Measurements from ENCODE around the gene KRTAP3-2.
"Not testable (repeated sequence)": the region's sequence is repeated elsewhere in the genome, so short reads cannot be mapped to it uniquely, and the experiment has no call there.

KRTAP3-2 gene

DNA sequence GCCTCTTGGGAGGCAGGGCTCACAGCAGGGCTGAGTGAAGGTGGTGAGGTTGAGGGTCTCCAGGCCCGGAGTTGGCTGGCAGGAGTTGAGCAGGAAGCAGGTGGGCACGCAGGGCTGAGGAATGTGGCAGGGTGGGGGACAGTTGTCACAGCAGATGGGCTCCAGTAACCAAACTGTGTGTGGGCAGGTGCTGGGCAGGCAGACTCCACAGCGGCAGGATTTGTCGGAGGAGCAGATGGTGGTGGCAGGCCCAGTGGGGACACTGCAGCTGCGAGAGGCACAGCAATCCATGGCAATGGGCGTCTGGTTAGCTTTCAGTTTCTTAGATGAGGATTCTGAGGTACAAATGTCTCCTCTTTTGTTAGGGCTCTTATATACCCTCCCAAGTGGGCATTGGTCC is at the start of gene KRTAP3-2:
Gene KRTAP3-2, minus strand, starts transcription at position 344 of the 400 bp plus-strand sequence. Its CDS starts 53 bp downstream, at position 291.
- not testable (repeated sequence) for DNase-seq

DNA sequence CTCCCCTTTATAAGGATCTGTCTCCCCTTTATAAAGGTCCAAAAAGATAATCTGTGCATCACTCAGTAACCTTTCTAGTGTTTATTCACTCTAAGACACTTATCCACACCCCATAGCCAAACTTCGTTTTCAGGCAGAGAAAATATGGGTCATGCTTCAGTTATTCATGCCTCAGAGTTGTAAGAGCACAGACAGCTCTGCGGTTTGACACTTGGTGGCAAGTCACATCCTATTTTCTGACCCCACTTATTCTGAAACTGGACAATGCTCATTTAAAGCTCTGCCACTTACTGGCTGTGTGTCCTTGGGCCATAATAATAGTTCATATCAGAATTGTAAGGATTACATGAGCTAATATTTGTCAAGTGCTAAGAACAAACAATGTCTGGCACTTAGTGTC is 49.4 kb upstream of the KRTAP3-2 start:
- DNase-seq, result no peak

DNA sequence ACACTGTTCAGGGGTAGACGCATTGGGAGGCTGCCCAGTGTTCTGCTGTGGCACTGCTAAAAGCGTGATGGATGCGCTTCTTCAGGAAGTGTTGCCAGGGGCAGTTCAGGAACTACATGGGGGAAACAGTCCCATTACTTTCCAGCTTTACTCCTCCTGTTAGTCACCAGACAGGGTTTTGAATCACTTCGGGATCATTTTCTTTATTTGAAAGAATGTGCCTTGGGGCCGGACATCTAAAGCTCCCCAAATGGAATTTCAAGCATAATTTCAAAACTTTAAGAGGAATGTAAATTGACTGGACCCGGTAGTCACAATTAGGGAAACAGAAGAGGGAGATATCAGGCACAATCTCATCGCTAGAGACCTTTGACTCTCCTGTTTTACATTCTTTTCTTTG is 48.7 kb upstream of the KRTAP3-2 start:
- no peak for DNase-seq

DNA sequence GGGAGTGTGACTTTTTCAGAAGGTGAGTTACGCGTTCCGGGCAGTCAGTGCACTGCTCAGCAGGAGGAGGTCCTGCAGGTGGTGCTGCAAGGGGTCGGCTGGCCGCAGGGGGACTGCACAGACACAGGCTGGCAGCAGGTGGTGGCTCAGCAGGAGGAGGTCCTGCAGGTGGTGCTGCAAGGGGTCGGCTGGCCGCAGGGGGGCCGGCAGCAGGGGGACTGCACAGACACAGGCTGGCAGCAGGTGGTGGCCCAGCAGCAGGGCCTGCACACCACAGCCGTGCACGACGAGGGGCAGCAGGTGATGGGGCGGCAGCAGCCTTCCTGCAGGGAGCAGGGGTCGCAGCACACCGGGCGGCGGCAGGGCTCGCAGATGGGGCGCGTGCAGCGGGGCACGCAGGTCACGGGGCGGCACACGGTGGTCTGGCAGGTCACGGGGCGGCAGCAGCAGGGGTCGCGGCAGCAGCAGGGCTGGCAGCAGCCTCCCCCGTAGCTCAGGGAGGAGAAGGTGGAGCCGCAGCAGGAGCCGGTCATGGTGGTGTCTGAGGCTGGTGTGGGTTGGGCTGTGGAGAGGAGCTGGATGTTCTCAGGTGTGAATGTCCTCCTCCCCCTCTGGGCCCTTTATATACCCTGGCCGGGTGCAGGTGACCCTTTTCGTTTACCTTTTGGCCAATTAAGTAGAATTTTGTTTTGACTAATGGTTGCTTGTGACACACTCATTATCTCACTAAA is 47.2 kb upstream of the KRTAP3-2 start, which contains the start of gene KRTAP2-1:
Gene KRTAP2-1, minus strand, starts transcription at position 582 of the 731 bp plus-strand sequence. Its CDS starts 49 bp downstream, at position 533.
- DNase-seq, result not testable (repeated sequence)

GRCh38 chr17:41042953-41043352 is 43.2 kb upstream of the KRTAP3-2 start:
- no peak for DNase-seq

GRCh38 chr17:41040783-41041571 is 41.3 kb upstream of the KRTAP3-2 start, which contains the start of gene KRTAP1-1:
Gene KRTAP1-1, minus strand, starts transcription at chr17:41041450. Its CDS starts 53 bp downstream, at chr17:41041397.
- not testable (repeated sequence) for DNase-seq

- no peak for DNase-seq
Measured at GRCh38 chr17:41037853-41038350, 38.2 kb upstream of the KRTAP3-2 start.

DNA sequence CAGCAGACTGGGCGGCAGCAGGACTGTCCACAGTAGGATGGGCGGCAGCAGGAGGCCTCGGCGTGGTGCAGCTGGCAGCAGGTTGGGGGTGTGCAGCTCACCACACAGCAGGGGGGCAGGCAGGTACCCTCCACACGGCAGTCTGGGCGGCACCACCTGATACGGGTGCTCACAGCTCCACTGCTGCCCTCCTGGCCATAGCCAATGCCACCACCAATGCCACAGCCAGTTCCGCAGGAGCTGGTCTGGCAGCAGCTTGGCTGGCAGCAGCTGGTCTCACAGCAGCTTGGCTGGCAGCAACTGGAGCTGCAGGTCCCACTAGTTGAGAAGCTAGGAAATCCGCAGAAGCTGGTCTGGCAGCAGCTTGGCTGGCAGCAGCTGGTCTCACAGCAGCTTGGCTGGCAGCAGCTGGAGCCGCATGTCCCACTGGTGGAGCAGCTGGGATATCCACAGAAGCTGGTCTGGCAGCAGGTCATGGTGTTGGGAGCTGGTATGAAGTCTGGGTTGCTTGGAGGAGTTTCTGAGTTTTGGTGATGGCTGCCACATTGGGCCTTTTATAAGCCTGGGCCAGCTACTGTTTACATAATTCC is 34.7 kb upstream of the KRTAP3-2 start, which contains the start of gene KRTAP1-3:
Gene KRTAP1-3, minus strand, starts transcription at position 529 of the 590 bp plus-strand sequence. Its CDS starts 53 bp downstream, at position 476.
- DNase-seq, result not testable (repeated sequence)

GRCh38 chr17:41029633-41030245 is 30.0 kb upstream of the KRTAP3-2 start, which contains the start of gene KRTAP1-4:
Gene KRTAP1-4, minus strand, starts transcription at chr17:41030195. Its CDS starts 117 bp downstream, at chr17:41030078.
- no peak for DNase-seq

- DNase-seq, result no peak
Measured at GRCh38 chr17:41026715-41027471, 27.2 kb upstream of the KRTAP3-2 start, which contains the start of gene KRTAP1-5. Gene KRTAP1-5, minus strand, starts transcription at chr17:41027208. Its CDS starts 53 bp downstream, at chr17:41027155.

- no peak for DNase-seq
Measured at GRCh38 chr17:41024697-41025096, 25.0 kb upstream of the KRTAP3-2 start.

DNA sequence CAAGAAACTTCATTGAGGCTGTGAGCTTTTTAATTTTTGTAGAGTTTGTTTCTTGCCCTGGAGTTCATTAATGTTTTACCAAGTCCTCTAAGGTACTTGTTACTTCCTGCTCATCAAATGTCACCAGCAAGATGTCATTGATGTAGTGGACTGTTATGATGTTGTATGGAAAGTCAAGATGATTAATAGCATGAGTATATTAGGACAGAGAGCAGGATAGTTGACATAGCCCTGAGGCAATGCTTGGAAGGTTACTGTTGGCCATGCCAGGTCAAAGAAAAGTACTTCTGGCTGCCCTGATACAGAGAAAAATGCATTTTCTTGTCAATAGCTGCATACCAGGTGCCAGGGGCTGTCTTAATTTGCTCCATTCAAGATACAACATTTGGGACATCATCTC is 20.6 kb upstream of the KRTAP3-2 start:
- DNase-seq, result no peak

DNA sequence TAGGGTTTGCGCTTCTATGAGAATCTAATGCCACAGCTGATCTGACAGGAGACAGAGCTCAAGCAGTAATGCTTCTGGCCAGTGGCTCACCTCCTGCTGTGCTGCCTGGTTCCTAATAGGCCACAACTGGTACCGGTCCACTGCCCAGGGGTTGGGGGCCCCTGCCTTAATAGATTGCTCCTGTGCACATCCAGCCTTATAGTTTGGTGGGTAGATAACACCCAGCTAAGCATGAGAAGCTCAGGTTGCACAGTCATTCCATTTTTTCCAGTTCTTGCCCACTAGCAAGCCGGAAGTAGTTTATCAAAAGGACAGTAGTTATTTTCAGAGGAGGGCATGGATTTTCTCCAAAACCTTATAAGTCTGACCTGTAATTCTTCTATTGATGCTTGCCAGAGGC is 19.7 kb upstream of the KRTAP3-2 start:
- no peak for DNase-seq

DNA sequence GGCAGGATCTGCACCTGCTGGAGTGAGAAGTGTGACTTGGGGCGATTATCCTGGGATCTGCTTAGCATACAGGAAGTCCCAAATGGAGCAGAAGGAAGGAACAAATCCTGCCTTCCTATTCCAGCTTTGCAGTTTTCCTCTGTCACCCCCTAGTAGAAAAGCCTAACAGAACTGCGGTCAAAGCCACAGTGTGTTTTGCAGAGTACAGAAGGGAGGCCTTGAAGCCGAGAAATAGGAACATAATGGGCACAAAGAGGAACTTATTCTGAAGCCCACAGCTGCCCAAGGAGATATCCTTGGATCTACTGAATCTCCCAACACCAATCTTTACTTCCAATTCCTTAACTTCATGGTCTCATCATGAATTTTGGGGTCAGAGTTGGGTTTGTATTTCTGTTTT is 18.8 kb upstream of the KRTAP3-2 start:
- DNase-seq, result no peak

DNA sequence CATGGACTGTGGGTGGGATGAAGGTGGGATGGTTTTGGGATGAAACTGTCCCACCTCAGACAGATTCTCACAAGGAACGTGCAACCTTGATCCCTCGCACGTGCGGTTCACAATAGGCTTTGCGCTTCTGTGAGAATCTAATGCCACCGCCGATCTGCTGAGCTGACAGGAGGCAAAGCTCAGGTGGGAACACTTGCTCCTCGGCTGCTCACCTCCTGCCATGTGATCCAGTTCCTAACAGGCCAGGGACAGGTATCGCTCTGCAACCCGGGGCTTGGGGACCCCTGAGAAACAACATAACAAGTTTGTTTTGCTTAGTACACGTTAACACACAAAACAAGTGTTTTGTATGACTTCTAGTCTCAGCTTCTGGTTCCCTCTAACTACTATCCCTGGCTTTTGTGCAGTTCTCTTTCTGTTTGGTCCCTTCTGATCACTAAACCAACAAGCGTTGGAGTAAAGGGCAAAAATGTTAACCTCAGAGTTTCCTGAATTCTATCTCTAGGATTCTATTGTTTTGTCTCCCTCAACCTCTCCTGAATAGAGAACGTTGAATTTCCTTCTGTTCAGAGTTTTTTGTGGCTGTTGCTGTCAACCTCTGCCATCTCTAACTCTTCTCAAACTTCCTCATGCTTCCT is 17.0 kb upstream of the KRTAP3-2 start:
- DNase-seq, result no peak

- no peak for DNase-seq
Measured at GRCh38 chr17:41015454-41015853, 15.7 kb upstream of the KRTAP3-2 start.

DNA sequence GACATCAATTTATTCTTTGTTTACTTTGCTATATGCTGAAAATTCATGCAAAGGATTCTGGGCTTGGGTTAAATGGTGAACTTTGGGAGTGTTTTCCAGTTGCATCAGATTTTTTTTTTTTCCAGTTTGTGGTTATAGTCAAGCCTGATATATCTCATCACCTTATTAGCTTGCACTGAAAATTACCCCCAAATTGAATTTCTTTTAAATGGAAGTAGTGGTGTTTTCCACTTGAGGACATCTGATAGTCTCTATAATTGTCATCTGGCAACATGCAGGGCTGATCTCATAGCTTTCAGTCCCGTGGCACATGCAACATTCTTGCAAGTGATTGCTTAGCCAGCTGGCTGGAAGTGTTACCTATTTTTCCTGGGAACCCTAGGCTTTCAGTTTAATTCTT is 13.9 kb upstream of the KRTAP3-2 start:
- no peak for DNase-seq

GRCh38 chr17:41013181-41013580 is 13.5 kb upstream of the KRTAP3-2 start:
- no peak for DNase-seq

DNA sequence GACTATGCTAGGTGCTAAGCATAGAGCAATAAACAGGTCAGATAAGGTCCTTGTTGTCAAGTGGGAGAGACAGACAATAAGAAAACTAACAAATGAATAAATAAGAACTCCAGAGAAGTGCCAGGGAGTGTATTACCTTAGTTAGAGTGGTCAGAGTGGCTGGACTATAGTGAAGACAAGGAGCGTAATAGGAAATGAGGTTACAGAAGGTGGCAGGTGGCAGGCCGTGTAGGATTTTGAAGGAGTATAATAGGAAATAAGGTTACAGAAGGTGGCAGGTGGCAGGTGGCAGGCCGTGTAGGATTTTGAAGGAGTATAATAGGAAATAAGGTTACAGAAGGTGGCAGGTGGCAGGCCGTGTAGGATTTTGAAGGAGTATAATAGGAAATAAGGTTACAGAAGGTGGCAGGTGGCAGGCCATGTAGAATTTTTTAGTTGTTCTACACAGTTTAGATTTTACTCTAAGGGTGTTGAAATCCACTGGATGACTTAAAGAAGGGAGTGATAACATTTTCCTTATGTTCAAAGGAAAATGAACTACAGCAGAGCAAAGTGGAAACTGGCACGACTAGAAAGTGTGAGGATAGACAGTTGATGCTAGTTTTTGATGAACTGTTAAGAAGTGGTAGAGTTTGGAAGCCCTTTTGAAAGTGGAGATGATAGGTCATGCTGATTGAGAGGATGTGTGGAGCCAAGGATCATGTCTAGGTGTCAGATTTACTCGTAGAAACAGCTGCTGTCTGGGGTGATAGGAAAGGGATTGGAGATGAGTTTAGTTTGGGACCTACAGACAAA is 12.8 kb upstream of the KRTAP3-2 start:
- no peak for DNase-seq

- no peak for DNase-seq
Measured at GRCh38 chr17:41010441-41010840, 10.7 kb upstream of the KRTAP3-2 start.
